GM12874 (cell line): ENCODE measurements around the gene COPG1.

Experiments used
- CTCF ChIP-seq: IDR thresholded peaks from 2 replicates; pipeline ENCODE4 v1.5.1; 2011; ENCODE audit warnings: low read depth, mild to moderate bottlenecking, control low read depth, low read length, moderate library complexity; ENCODE audit not compliant: insufficient read depth

The COPG1 gene

GRCh38 chr3:129213238-129213637, 36.2 kb upstream of the COPG1 start:
- no peak for TF ChIP-seq CTCF

GRCh38 chr3:129218742-129219141, 30.7 kb upstream of the COPG1 start:
- no peak for TF ChIP-seq CTCF

GRCh38 chr3:129224984-129225393, 24.4 kb upstream of the COPG1 start:
- TF ChIP-seq CTCF: no peak

GRCh38 chr3:129226374-129226773, 23.0 kb upstream of the COPG1 start:
- no peak for TF ChIP-seq CTCF

GRCh38 chr3:129228891-129229585, 20.4 kb upstream of the COPG1 start:
- no peak for TF ChIP-seq CTCF

GRCh38 chr3:129230311-129231019, 18.9 kb upstream of the COPG1 start:
- TF ChIP-seq CTCF: no peak

GRCh38 chr3:129231331-129232119, 17.9 kb upstream of the COPG1 start:
- no peak for TF ChIP-seq CTCF
